Activated CD8-positive, alpha-beta memory T cell treated with anti-CD3 and anti-CD28 coated beads for 48 hours (primary cell): ENCODE results near the gene KLF13.
A peak's percentile ranks its signal among the peaks of the same experiment; 100 is the strongest.
"Not testable (repeated sequence)": the region's sequence is repeated elsewhere in the genome, so short reads cannot be mapped to it uniquely, and the experiment has no call there.

Source experiments
- DNase-seq, 3 experiments: peaks; one replicate each; pipeline ENCODE4 v3.0.0-alpha.2; 2020; ENCODE audit warnings: low read depth in 2 of 3, low spot score in 2 of 3

KLF13 gene

DNA sequence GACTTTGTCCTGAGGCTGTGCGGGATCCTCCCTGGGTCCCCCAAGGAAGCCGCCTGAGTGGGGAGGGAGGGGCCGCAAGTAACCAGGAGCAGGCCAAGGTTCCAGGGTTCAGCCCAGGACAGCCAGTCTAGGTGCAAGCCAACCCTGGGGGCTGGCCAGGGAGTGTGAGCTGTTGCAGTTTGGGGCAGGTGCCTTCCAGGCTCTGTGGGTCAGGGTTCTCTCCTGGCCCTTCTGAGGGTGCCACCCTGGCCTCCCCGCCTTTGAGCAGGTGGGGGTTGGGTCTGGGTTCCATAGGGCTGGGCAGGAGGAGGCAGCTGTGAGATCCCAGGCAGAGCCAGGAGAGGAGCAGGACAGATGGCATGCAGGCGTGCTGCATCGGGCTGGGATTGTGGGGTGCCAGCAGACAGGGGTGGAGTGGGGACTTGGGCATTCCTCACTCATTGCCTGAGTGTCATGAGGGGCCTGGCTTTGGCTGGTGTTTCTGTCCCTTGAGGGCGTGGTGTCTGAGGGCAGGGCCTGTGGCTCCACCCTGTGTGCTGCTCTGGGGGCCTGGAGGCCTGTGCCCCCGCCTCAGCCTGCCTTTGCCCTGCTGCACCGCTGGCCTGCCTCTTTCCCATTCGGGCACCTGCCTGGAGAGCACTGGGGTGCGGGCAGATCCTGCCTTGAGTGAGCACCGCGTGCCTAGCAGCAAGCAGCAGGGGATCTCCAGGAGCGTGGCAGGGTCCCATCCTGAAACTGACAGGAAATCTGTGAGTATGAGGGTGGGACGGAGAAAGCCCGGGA, 18.4 kb downstream of the KLF13 start:
- DNase-seq: no peak

- DNase-seq: no peak
These were observed 19.2 kb downstream of the KLF13 start for GRCh38 chr15:31345606-31346366.

DNA sequence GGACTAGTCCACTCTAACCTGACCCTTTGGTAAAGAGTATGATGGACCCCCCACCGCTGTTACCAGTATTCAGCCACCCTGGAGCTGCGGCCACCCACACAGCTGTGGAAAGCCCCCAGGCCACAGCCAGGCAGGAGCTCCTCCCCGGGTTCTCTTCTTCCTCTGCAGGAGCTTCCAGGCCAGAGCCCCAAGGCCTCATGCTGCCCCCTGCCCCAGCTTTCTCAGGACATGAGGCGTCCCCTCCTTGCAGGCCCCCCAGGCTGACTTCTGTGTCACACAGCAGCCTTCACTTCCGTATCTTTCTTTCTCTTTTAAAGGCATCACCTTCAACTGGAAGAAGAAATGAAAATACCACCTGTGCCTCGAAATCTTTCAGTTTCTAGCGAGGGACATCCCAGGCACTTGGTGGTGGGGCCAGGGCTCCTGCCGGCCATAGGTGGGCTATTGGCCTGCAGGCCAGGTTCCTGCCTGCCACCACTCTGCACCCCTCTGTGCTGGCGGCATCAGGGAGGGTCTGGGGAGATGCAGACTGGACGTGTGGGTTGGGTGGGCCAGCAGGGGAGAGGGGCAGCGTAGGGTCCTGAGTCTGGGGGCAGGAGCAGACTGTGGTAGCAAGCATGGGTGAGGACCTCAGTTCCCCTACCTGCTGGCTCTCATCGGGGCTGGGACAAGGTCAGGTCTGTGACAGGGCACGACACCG, 19.9 kb downstream of the KLF13 start:
- no peak for DNase-seq

DNA sequence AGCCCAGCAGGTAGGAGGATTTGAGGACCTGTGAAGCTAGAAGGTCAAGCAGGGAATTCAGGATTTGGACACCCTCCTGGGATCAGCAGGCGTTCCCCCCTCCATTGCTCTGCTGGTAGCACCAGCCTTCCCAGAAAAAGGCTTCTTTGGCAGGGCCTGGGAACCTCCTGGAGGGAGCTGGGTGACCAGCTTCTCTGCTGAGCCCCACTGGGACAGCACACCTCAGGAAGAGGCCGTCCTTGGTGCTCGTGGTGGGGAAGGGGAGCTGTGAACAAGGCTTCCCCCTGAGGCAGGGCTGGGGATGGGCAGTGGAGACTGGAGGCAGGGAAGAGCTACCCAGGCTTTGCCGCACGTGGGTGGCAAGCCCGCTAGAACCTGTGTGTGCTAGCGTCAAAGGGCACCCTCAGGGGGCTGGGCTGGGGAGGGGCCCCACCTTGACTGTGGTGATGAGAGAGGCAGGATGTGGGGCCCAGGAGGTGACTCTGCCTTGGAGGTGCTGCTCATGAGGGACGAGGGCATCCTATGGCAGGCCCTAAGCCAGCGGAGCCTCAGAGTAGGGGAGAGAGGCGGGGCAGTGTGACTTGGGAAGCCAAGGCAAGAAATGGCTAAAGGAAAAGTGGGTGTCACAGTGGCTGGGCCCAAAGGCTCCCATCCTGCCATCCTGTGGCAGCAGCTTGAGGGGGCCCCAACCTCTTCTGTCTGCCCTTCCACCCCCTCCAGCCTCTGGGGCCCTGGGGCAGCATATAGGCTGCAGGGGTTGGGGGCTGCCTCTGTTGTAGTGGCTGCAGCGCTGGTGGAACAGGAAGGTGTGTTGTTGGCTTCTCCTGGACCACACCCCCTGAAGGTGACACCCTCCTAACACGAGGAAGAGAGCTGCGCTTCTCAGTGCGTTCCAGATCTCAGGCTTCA, 20.7 kb downstream of the KLF13 start:
- DNase-seq: peak in 1 of 3 experiments; percentile 67

DNA sequence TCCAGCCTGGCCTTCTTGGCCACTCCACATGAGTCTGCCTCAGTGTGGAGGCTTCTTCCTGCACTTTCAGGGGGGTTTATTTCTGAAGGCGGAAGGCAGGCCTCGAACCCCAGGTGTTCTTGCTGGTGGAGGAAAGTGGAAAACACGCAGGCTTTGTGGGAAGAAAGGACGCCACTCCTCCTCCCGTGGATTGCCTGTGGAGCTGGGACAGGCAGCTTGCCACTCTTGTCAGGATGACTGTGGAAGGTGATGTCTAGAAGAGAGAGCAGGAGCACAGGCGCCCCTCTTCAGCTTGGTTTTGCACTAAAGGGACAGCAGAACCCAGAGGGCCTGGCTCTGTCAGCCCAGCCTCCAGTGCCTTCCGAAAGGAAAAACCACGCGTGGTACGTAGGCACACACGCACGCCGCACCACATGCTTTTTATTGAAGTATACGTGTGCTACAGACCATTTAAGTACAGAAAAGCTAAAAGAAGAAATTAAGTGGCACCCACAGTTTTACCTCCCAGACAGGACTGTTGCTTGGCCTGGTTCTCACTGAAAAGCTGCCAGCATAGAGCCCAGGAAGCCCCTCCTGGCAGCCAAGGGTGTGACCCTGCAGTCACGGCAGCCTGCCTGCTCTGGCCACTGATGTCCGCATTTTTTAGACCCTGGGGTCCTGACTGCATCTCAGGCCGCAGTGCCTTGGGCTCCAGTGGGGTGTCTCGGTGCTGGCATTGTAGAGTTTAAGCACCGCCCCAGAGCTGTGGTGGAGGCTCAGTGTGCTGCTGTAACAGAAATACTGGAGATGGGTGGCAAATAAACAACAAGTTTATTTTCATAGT, 21.6 kb downstream of the KLF13 start:
- DNase-seq: no peak

DNA sequence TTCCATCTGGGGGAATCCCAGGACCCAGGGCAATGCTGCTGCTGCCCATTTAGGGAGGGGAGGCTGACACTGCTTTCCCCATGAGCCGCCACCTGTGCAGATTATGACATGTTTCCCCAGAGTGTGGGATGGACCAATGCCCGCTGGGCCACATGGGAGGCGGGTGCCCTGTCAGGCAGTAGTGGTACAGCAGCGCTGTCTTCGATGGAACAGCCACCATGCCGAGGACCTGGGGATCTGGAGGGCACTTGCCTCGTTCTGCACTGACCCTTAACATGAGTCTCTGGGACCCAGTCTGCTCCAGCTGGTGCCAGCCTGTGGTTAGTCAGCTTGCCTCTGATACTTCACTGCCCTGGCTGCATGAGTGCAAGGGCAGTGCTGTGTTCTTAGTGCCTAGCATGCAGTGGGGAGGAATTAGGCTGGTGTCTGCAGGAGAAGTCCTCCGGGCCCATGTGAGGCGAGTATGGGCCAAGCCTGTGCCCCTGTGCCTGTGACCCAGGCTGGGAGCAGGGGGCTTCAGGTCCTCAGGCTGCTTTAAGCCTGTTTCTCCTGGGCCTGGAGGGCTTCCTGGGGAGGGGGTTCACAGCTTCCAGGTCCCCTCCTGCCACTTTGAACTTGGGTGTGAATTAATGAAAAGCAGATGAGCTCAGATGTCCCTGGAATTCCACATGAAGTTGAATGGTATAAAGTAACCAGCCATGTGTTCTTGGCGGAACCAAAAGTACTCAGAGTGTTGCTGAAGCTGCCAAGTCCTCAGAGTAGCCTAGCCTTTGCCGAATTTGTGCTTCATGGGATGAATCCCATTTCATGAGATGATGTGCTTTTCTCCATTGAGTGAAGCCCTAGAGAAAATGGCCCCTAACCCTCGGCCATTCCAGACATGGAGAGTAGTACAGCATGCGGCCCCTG, 22.9 kb downstream of the KLF13 start:
- no peak for DNase-seq

DNA sequence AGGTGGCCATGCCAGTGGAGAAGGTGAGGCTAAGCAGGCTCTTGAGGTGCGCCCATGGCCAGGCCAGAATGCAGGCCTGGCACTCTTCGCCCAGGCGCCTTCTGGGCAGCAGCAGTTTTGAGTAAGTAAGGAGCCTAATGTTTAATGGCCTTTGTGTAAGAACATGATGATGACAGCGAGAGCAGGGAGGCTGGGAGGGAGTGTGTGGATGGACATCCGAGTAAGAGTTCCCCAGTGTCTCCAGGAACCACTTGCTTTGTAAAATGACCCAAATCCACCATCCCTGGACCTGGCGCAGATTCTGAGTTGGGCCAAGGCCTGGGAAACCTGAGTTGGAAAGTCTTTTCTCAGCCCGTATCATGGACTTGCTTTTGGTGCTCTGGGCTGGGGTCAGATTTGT, 24.1 kb downstream of the KLF13 start:
- no peak for DNase-seq

- no peak for DNase-seq
These were observed 25.7 kb downstream of the KLF13 start for GRCh38 chr15:31352339-31352751.

DNA sequence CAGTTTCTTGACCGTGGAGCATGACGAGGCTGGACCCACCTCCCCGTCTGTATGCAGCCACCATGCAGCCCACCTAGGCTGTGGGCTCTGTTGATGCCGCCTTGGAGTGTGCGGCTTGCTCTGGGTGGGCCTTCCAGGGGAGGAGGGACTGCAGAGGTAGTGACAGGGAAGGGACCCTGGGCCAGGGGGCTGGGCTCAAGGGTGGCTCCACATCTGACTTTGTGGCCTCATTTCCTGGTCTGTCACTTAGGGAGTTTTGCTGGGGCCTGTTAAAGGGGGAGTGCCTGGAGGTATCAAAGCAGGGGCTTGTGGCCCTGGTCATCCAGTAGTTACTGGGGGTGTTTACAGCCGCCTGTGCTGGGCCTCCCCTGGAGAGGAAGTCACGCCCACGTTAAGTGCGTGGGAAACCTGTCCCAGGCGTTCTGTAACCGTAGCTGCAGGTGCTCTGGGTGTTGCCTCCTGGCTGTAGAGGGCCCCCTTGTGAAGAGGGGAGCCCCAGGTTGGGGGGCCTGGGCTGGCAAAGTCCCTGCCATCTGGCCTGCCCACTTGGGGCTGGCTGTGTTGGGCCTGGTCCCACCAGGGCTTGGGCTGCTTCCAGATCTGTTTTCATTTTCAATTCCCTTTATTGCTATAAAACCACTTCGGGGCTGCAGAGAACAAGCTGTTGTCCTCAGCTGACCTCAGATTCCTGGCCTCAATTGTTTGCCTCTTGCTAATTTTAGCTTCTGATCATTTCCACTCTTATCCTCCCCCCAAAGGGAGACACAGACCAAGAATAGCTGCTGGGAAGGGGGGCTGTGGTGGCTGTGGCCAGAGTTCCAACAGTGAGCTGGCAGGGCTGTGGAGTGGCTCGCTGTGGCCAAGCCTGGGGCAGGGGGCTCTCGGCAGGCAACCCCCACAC, 26.5 kb downstream of the KLF13 start:
- DNase-seq: no peak

DNA sequence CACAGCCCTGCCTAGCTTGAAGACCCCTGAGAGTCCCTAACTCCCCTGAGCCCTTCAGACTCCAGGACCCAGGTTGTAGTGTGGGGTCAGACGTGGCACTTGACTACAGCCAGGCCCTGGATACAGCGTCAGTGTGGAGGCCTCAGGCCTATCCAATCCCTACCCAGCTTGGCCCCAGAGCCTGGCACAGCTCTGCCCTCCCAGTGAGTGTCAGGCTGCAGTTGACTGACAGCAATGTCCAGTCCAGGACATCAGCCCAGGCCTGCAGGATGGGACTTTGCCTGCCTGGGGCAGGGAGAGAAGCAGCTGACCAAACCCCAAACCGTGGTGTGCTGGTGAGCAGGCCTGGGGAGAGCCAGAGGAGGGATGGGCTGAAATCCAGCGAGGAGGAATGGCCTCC, 27.3 kb downstream of the KLF13 start:
- DNase-seq: no peak

DNA sequence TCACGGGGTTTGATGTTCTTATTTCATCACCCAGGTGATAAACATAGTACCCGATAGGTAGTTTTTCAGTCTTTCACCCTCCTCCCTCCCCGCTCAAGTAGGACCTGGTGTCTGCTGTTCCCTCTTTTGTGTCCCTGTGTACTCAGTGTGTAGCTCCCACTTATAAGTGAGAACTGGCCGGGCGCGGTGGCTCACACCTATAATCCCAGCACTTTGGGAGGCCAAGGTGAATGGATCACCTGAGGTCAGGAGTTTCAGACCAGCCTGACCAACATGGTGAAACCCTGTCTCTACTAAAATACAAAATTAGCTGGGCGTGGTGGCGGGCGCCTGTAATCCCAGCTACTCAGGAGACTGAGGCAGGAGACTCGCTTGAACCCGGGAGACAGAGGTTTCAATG, 29.5 kb downstream of the KLF13 start:
- DNase-seq: not testable (repeated sequence)

DNA sequence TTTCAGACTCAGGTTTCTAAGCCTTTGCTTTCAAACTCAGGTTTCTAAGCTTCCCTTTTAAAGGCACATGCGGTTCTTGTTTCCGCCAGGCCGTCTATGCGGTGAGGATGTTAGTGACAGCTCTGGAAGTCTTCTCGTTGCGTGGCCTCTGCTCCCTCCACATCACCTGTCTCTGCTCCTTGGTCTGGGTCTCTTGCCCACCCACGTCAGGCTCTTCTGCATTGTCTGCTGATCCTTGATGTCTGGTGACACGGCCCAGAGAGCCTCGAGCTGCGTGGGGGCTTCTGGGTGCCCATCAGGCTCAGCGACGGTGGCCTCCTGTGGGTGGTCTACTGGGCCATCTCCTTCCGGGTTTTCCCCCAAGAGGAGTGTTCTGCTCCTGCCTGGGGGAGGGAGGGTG, 30.5 kb downstream of the KLF13 start:
- no peak for DNase-seq

- DNase-seq: no peak
These were observed 31.5 kb downstream of the KLF13 start for GRCh38 chr15:31358163-31358562.

DNA sequence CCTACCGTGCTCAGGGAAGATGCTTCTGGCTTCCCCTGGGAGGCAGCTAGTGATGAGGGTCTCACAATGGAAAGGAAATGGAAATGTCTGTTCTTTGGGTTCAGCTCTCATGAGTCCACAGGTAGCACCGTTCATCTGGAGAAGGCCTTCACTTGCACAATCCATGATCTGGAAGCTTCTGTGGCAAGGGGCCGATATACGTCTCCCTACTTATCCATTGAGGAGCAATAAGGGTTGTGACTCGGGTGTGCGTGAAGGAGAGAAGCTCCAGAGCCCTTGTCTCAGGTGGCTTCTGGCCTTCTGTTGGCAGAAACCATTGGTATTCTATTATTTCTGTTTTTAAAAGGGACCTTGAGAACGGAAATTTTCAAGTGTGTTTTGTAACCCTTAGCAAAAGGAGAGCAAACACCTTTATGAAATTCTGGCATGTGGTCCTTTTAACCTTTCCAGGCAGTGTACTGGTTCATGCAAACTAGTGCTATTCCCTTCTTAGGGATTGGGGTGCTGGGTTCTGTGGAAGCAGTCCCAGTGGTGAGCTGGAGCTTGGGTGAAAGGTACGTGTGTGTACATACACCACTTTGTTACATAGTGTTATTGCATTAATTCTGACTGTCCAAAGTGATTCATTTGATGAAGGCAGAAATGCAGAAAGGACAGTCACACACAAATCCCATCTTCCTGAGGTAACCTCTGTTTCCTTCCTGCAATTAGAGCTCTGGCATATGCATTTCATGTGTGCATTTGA, 32.5 kb downstream of the KLF13 start:
- DNase-seq: no peak

DNA sequence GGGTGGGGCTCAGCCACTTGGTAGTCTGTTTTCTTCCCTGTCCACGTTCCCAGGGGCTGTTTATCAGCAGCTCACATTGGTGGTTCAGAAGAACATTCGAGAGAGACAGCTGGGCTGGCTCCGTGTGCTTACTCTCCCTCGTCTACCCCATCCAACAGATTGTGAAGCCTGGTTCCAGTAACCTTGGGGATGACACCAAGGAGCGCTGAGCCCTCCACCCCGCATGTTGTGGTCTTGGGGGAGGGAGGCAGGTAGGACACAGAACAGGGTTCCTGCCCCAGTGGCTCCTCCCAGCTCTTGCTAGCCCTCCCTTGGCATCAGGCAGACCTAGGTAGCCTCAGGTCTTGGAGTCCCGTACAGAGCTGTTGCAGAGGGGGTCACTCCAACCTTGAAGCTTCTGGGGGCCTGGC, 33.1 kb downstream of the KLF13 start:
- no peak for DNase-seq

GRCh38 chr15:31360158-31360561, 33.5 kb downstream of the KLF13 start:
- DNase-seq: no peak
